Sigmoid colon (tissue), 4 donors: ENCODE data around the gene BIRC7.

Experiments
- EP300 ChIP-seq, 4 donors: sonication (generic); formaldehyde crosslinking; IDR thresholded peaks; one replicate each; pipeline ENCODE4 v1.6.1; 2017; ENCODE audit warnings: antibody characterized with exemption in 4 of 4
- POLR2A ChIP-seq, 2 donors: fragments of 450-650 bp; IDR thresholded peaks; one replicate each; pipeline ENCODE4 v1.6.1; 2016; ENCODE audit warnings: antibody characterized with exemption in 2 of 2, mild to moderate bottlenecking in 2 of 2, moderate library complexity in 2 of 2
- TF ChIP-seq, protein P1 (sequence below), 4 experiments: fragments of 450-650 bp in 3 of 4; fragments of 200-600 bp in 1 of 4; IDR thresholded peaks; one replicate each; pipeline ENCODE4 v1.5.1; 2016 to 2019; ENCODE audit warnings: antibody characterized with exemption in 4 of 4, mild to moderate bottlenecking in 3 of 4, moderate library complexity in 2 of 4

DNA sequence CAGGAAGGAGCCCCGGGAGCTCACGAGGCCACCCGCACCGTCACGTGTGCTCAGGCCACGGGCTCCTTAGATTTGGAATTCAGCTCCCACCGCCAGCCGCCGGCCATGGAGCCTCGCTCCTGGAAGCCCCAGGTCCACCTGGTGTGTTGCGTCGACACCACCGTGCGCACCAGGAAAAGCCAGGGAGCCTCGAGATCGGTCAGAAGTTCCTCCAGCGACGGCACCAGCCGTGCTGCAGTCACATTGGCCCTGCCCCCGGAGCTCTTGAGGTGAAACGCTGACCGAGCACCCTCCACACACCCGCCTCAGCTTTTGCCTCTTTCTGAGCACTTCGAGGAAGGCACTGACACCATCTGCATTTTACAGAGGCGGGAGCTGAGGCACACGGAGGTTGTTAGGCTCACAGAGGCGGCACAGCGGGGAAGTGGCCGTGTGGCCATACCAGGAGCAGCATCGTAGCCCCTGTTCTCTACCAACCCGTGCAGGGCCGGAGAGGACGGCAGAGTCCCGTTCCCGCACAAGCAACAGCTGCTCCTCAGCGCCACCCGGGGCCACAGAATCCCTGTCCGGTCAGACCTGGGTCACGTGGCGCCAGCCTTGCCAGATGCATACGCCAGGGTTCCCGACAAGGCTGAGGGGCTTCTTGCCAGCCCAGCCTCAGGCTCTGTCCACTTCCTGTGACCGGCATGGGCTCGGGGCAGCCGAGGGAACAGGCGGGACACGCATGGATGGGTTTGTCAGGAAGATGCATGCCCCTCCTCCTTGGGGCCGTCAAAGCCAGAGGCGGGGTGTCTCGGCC, 11.0 kb downstream of the BIRC7 start:
- TF ChIP-seq POLR2A (IDR thresholded peaks at IDR 0.05) (no peak), EP300 (IDR thresholded peaks at IDR 0.05) (no peak)
- TF ChIP-seq, protein P1, sequence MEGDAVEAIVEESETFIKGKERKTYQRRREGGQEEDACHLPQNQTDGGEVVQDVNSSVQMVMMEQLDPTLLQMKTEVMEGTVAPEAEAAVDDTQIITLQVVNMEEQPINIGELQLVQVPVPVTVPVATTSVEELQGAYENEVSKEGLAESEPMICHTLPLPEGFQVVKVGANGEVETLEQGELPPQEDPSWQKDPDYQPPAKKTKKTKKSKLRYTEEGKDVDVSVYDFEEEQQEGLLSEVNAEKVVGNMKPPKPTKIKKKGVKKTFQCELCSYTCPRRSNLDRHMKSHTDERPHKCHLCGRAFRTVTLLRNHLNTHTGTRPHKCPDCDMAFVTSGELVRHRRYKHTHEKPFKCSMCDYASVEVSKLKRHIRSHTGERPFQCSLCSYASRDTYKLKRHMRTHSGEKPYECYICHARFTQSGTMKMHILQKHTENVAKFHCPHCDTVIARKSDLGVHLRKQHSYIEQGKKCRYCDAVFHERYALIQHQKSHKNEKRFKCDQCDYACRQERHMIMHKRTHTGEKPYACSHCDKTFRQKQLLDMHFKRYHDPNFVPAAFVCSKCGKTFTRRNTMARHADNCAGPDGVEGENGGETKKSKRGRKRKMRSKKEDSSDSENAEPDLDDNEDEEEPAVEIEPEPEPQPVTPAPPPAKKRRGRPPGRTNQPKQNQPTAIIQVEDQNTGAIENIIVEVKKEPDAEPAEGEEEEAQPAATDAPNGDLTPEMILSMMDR (IDR thresholded peaks at IDR 0.05): no peak
